DOHH2 (cell line): ENCODE results near the gene STK32C.

Source experiments
- H3F3A ChIP-seq: fragments of 200-600 bp; sonication (generic), shearing (Covaris generic); 2 replicates; pipeline ENCODE4 v1.6.0; 2016; ENCODE audit warnings: antibody characterized with exemption, mild to moderate bottlenecking; ENCODE audit not compliant: control insufficient read depth, insufficient read depth
- H3K27ac ChIP-seq: fragments of 200-600 bp; sonication (generic); 2 replicates; pipeline ENCODE4 v1.5.1; 2014; ENCODE audit warnings: low read depth, mild to moderate bottlenecking, low read length, moderate library complexity
- H3K27me3 ChIP-seq: fragments of 200-600 bp; sonication (generic); 2 replicates; pipeline ENCODE4 v1.6.1; 2014; ENCODE audit warnings: mild to moderate bottlenecking, low read length, mixed read lengths; ENCODE audit not compliant: control insufficient read depth
- H3K36me3 ChIP-seq: fragments of 200-600 bp; sonication (generic); 2 replicates; pipeline ENCODE4 v1.6.1; 2014; ENCODE audit warnings: mild to moderate bottlenecking, low read length, moderate library complexity, mixed read lengths; ENCODE audit not compliant: control insufficient read depth
- H3K4me1 ChIP-seq: fragments of 200-600 bp; sonication (generic); 2 replicates; pipeline ENCODE4 v1.6.1; 2014; ENCODE audit warnings: mild to moderate bottlenecking, low read length, mixed read lengths; ENCODE audit not compliant: control insufficient read depth
- H3K4me2 ChIP-seq: fragments of 200-600 bp; sonication (generic); 2 replicates; pipeline ENCODE4 v1.6.0; 2014; ENCODE audit warnings: mild to moderate bottlenecking, low read length, moderate library complexity
- H3K4me3 ChIP-seq: fragments of 200-600 bp; sonication (generic); 2 replicates; pipeline ENCODE4 v1.5.1; 2014; ENCODE audit warnings: mild to moderate bottlenecking, low read length, mixed read lengths
- H3K79me2 ChIP-seq: fragments of 200-600 bp; sonication (generic); 2 replicates; pipeline ENCODE4 v1.6.1; 2014; ENCODE audit warnings: mild to moderate bottlenecking, low read length, mixed read lengths; ENCODE audit not compliant: control insufficient read depth
- H3K9me2 ChIP-seq: fragments of 200-600 bp; sonication (generic); replicated peaks from 2 replicates; pipeline ENCODE4 v1.6.1; 2014; ENCODE audit warnings: mild to moderate bottlenecking, low read length, mixed read lengths; ENCODE audit not compliant: control insufficient read depth
- H3K9me3 ChIP-seq: fragments of 200-600 bp; sonication (generic); 2 replicates; pipeline ENCODE4 v1.6.1; 2014; ENCODE audit warnings: antibody characterized with exemption, low read length, mixed read lengths; ENCODE audit not compliant: control insufficient read depth, insufficient read depth
- H4K20me1 ChIP-seq: fragments of 200-600 bp; sonication (generic); 2 replicates; pipeline ENCODE4 v1.6.0; 2014; ENCODE audit warnings: low read depth, mild to moderate bottlenecking, antibody characterized with exemption, low read length, moderate library complexity; ENCODE audit not compliant: control insufficient read depth, insufficient read depth
- CTCF ChIP-seq: fragments of 200-600 bp; sonication (generic); IDR thresholded peaks from one replicate; pipeline ENCODE4 v1.5.1; 2014; ENCODE audit warnings: antibody characterized with exemption, mild to moderate bottlenecking, low read depth, low read length; ENCODE audit not compliant: poor library complexity, severe bottlenecking
- EZH2phosphoT487 ChIP-seq: fragments of 200-600 bp; sonication (generic); IDR thresholded peaks from 2 replicates; pipeline ENCODE4 v1.6.1; 2017; ENCODE audit warnings: borderline replicate concordance, mild to moderate bottlenecking, antibody characterized with exemption, low read length, moderate library complexity, mixed read lengths

Gene STK32C

GRCh38 chr10:132167041-132167674 is 140.6 kb downstream of the STK32C start:
- Histone ChIP-seq H3K27me3 (no peaks in the 10 kb centered on the region), H3K4me1 (peaks cover 13% of the 10 kb centered on the region), H3K79me2 (no peaks in the 10 kb centered on the region), H4K20me1 (no peaks in the 10 kb centered on the region), H3K4me2 (no peak overlapping the region), H3K9me2 (no peaks in the 10 kb centered on the region), H3F3A (0 out of 2 replicates have a peak, but pooled peaks cover 4% of the 10 kb centered on the region), H3K27ac (no peak overlapping the region), H3K4me3 (no peak overlapping the region), H3K36me3 (no peaks in the 10 kb centered on the region), H3K9me3 (no peaks in the 10 kb centered on the region)
- TF ChIP-seq CTCF: no peak
- TF ChIP-seq EZH2phosphoT487: no peak

GRCh38 chr10:132166216-132166950 is 141.4 kb downstream of the STK32C start:
- no peaks in the 10 kb centered on the region for H3K27me3 ChIP-seq
- H3K4me1 ChIP-seq: peaks cover 20% of the 10 kb centered on the region
- H3K4me2 ChIP-seq: no peak overlapping the region
- TF ChIP-seq CTCF (no peak), EZH2phosphoT487 (no peak)
- no peak overlapping the region for H3K4me3 ChIP-seq
- no peaks in the 10 kb centered on the region for H3K79me2 ChIP-seq
- no peaks in the 10 kb centered on the region for H3K9me2 ChIP-seq
- H3K27ac ChIP-seq: no peak overlapping the region
- H3K9me3 ChIP-seq: no peaks in the 10 kb centered on the region
- no peaks in the 10 kb centered on the region for H3K36me3 ChIP-seq
- no peaks in the 10 kb centered on the region for H4K20me1 ChIP-seq
- 0 out of 2 replicates have a peak, but pooled peaks cover 5% of the 10 kb centered on the region for H3F3A ChIP-seq

DNA sequence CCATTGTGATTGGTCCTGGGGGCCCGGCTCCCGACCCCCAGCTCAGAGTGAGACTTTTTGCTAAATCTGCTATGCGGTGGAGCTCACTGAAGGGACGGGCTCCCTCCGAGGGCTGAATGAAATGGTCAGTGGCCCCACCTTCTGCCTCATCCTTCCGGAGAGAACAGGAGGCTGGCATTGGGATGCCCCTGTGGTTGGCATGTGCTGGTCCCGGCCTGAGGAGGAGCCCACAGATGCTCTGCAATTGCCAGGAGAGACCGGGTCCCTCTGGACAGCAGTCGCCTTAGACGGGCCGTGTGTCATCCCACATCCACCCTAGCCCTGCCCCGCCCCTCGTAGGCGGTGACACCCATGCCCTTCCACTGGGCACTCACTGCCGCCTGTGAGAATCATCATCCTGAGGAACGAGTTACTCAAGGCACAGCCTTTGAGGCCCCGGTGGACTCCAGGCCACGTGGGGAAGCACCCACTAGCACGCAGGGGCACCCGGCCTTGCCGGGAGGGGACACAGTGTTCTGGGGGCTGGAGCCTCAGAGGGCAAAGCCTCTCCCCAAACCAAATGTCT is 142.3 kb downstream of the STK32C start:
- Histone ChIP-seq H4K20me1 (no peaks in the 10 kb centered on the region), H3K79me2 (no peaks in the 10 kb centered on the region), H3K4me2 (no peak overlapping the region), H3K9me2 (no peaks in the 10 kb centered on the region), H3K27ac (no peak overlapping the region), H3K4me1 (peaks cover 20% of the 10 kb centered on the region), H3K9me3 (no peaks in the 10 kb centered on the region), H3K36me3 (no peaks in the 10 kb centered on the region), H3K27me3 (no peaks in the 10 kb centered on the region), H3F3A (0 out of 2 replicates have a peak, but pooled peaks cover 5% of the 10 kb centered on the region), H3K4me3 (no peak overlapping the region)
- TF ChIP-seq EZH2phosphoT487: no peak
- no peak for TF ChIP-seq CTCF
